A549 (cell line): Measurements from ENCODE around the gene DNAH1. TPM values are rescaled to one million over a fixed set of nuclear protein-coding genes. Genes with fewer than 3 reads are reported as not detected.

ENCODE experiments used
- ATAC-seq, 2 experiments: fragments of 200-7000 bp in 1 of 2; fragments of >200 bp in 1 of 2; cut with Nextera tagmentation in 1 of 2; cut with Tn5 transposase in 1 of 2; 3 replicates each; pipeline versions ENCODE4 v1.8.0 to v1.9.1; 2018 to 2020; ENCODE audit warnings: mild to moderate bottlenecking in 1 of 2, moderate library complexity in 1 of 2
- CTCF ChIA-PET: fragments of 300-600 bp; sonication (Branson Sonifier 250); formaldehyde crosslinking; extraction: SDS; loops from one replicate; lab custom pipeline; 2021; ENCODE audit warnings: antibody characterized with exemption, inconsistent platforms; lab: Yijun Ruan, JAX
- POLR2A ChIA-PET: fragments of 350-600 bp; formaldehyde crosslinking; extraction: SDS; loops from one replicate; lab custom pipeline; 2021; ENCODE audit warnings: antibody characterized with exemption, inconsistent platforms; lab: Yijun Ruan, JAX
- DNase-seq, 2 experiments: peaks; one replicate each; pipeline versions ENCODE4 v3.0.0 to v3.0.0-alpha.2; 2011 to 2016; ENCODE audit warnings: low read depth in 1 of 2, low spot score in 1 of 2
- FAIRE-seq: peaks from 2 replicates; lab custom pipeline; 2011; peaks lifted over from hg19 to GRCh38; lab: Jason Lieb, UNC
- H3K27ac ChIP-seq, 2 experiments: fragments of >200 bp; sonication (Bioruptor Twin); formaldehyde crosslinking; 3 replicates each; pipeline ENCODE4 v1.5.1; 2016 to 2017
- H3K4me1 ChIP-seq: fragments of >200 bp; sonication (Bioruptor Twin); formaldehyde crosslinking; 3 replicates; pipeline ENCODE4 v1.6.1; 2016
- H3K4me2 ChIP-seq: fragments of >200 bp; sonication (Bioruptor Twin); formaldehyde crosslinking; 3 replicates; pipeline ENCODE4 v1.6.1; 2016
- H3K4me3 ChIP-seq: fragments of >200 bp; sonication (Bioruptor Twin); formaldehyde crosslinking; 3 replicates; pipeline ENCODE4 v1.5.1; 2016
- H3K9me3 ChIP-seq: fragments of >200 bp; sonication (Bioruptor Twin); formaldehyde crosslinking; 3 replicates; pipeline ENCODE4 v1.6.1; 2016
- CBX2 ChIP-seq: fragments of 200-600 bp; sonication (generic); IDR thresholded peaks from 2 replicates; pipeline ENCODE4 v1.6.1; 2016; ENCODE audit warnings: low read depth, mild to moderate bottlenecking, borderline replicate concordance
- CHD2 ChIP-seq: fragments of 150-350 bp; IDR thresholded peaks from 2 replicates; pipeline ENCODE4 v1.6.1; 2014; ENCODE audit warnings: low read length; ENCODE audit not compliant: partially characterized antibody
- CHD4 ChIP-seq: fragments of 200-600 bp; sonication (generic); IDR thresholded peaks from 2 replicates; pipeline ENCODE4 v1.6.1; 2016; ENCODE audit warnings: antibody characterized with exemption, mild to moderate bottlenecking, borderline replicate concordance
- CTCF ChIP-seq: fragments of >200 bp; sonication (Bioruptor Twin); formaldehyde crosslinking; IDR thresholded peaks from 3 replicates; pipeline ENCODE4 v1.5.1; 2016
- EP300 ChIP-seq, 2 experiments: fragments of >200 bp; sonication (Bioruptor Twin); formaldehyde crosslinking; IDR thresholded peaks; 2 replicates in 1 of 2; 3 replicates in 1 of 2; pipeline ENCODE4 v1.6.1; 2016 to 2017
- ESRRA ChIP-seq: fragments of 150-350 bp; IDR thresholded peaks from 2 replicates; pipeline ENCODE4 v1.6.1; 2014; ENCODE audit warnings: mild to moderate bottlenecking, low read length, borderline replicate concordance
- FOSB ChIP-seq: fragments of 250-450 bp; sonication (Bioruptor Pico); IDR thresholded peaks from 2 replicates; pipeline ENCODE4 v1.5.0; 2020; ENCODE audit warnings: mild to moderate bottlenecking, moderate library complexity
- HEYL ChIP-seq: fragments of 250-450 bp; sonication (Bioruptor Pico); IDR thresholded peaks from 2 replicates; pipeline ENCODE4 v1.8.0; 2021; ENCODE audit warnings: mild to moderate bottlenecking, moderate library complexity
- HOXB13 ChIP-seq: fragments of 250-450 bp; sonication (Bioruptor Pico); IDR thresholded peaks from 2 replicates; pipeline ENCODE4 v1.5.0; 2020; ENCODE audit warnings: low read depth, mild to moderate bottlenecking, moderate library complexity
- HOXB5 ChIP-seq: fragments of 250-450 bp; sonication (Bioruptor Pico); IDR thresholded peaks from 2 replicates; pipeline ENCODE4 v1.5.0; 2020; ENCODE audit warnings: mild to moderate bottlenecking, moderate library complexity
- JUNB ChIP-seq: fragments of >200 bp; sonication (Bioruptor Twin); formaldehyde crosslinking; IDR thresholded peaks from 2 replicates; pipeline ENCODE4 v1.6.1; 2016
- KDM5A ChIP-seq: fragments of 200-600 bp; sonication (generic); IDR thresholded peaks from 2 replicates; pipeline ENCODE4 v1.6.1; 2016; ENCODE audit warnings: antibody characterized with exemption, mild to moderate bottlenecking
- MAFK ChIP-seq: fragments of 450-650 bp; IDR thresholded peaks from 2 replicates; pipeline ENCODE4 v1.6.1; 2014; ENCODE audit not compliant: partially characterized antibody
- MAZ ChIP-seq: fragments of 150-350 bp; IDR thresholded peaks from 2 replicates; pipeline ENCODE4 v1.6.1; 2014; ENCODE audit warnings: antibody characterized with exemption, low read depth, low read length, borderline replicate concordance
- PHF8 ChIP-seq: fragments of 200-600 bp; sonication (generic); IDR thresholded peaks from 2 replicates; pipeline ENCODE4 v1.6.1; 2016; ENCODE audit warnings: low read depth, mild to moderate bottlenecking, antibody characterized with exemption, moderate library complexity, borderline replicate concordance
- RFX5 ChIP-seq: fragments of 450-650 bp; IDR thresholded peaks from 2 replicates; pipeline ENCODE4 v1.7.1; 2014; ENCODE audit warnings: antibody characterized with exemption, mild to moderate bottlenecking, moderate library complexity
- TFCP2L1 ChIP-seq: fragments of 250-450 bp; sonication (Bioruptor Pico); IDR thresholded peaks from 2 replicates; pipeline ENCODE4 v1.5.0; 2021; ENCODE audit warnings: mild to moderate bottlenecking
- WGBS: methylation state at CpG from one replicate; pipeline ENCODE4 v1.1.6; 2017; ENCODE audit errors: missing lambda C conversion rate; 5-methylcytosine and 5-hydroxymethylcytosine counted together
- polyA plus RNA-seq, 4 experiments: library from polyadenylated mRNA; depleted of rRNA in 3 of 4; stranded (reverse); fragments of >200 nt; fragmentation: RNase III in 1 of 4; extraction: RNeasy Plus Mini Kit Qiagen cat#74134 plus additional on column Dnase treatment in 1 of 4; gene quantifications; 2 replicates in 3 of 4; 3 replicates in 1 of 4; pipeline ENCODE4 v1.2.3, GENCODE V29; 2011 to 2017
- TF ChIP-seq, protein P1 (sequence below): fragments of >200 bp; sonication (Bioruptor Twin); formaldehyde crosslinking; IDR thresholded peaks from 3 replicates; pipeline ENCODE4 v1.6.1; 2016
- TF ChIP-seq, protein P2 (sequence below): fragments of >200 bp; sonication (Bioruptor Twin); formaldehyde crosslinking; IDR thresholded peaks from 2 replicates; pipeline ENCODE4 v1.6.1; 2016
- TF ChIP-seq, protein P3 (sequence below): IDR thresholded peaks from 2 replicates; pipeline ENCODE4 v1.6.1; 2012; ENCODE audit warnings: low read depth, borderline replicate concordance

Gene DNAH1
- polyA plus RNA-seq, 2 of the 4 experiments (the other 2 are of a cell fraction), result 0.65 to 1.6 TPM

DNA sequence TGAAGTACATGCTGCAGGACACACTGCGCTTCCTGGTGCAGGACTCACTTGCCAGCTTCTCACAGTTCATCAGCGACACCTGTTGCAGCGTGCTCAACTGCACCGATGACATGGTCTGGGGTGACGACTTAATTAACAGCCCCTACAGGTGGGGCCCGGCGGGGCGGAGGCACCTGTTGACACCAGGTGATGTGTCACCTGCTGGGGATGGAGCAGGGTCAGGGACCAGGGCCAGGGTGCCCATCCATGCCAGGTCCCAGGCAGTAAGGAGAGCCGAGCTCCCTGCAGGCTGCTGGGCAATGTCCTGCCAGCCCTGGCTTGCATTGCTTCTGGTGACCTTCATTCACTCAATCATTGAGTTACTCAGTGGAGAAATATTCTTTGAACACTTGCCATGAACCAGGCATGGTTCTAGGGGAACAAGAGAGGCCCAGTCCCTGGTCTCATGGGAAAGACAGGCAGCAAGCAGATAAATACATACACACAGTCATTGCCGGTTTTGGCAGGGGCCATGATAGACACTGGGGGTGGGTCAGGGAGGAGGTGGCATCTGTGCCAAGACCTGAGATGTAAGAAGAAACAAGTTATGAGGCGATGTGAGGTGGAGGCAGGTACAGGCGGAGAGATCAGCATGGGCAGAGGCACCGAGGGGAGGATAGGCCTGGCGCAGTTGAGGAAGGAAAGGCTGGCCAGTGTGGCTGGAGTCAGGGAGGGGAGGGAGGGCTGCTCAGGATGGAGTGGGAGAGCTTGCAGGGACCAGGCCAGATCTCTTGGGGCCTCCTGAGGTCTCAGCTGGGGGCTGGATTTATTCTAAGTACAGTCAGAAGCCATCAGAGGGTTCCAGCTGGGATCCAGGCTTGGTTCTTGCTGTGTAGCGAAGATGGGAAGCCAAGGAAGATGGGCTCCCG lies 30.8 kb downstream of the DNAH1 start:
- CTCF ChIA-PET, result interaction anchor here (0.9 to 7.0 kb wide), 5 partner anchors 7 to 345 kb away, joined by 3 to 46 read pairs (median 3); no protein-coding TSS in a partner anchor
- DNase-seq (no peak), FAIRE-seq (no peak), ATAC-seq (no peak)
- TF ChIP-seq FOSB (CRISPR knock-in tag), result no peak
- TF ChIP-seq CHD2, result no peak
- no peak for TF ChIP-seq PHF8
- TF ChIP-seq CBX2, result no peak
- TF ChIP-seq, protein P1, sequence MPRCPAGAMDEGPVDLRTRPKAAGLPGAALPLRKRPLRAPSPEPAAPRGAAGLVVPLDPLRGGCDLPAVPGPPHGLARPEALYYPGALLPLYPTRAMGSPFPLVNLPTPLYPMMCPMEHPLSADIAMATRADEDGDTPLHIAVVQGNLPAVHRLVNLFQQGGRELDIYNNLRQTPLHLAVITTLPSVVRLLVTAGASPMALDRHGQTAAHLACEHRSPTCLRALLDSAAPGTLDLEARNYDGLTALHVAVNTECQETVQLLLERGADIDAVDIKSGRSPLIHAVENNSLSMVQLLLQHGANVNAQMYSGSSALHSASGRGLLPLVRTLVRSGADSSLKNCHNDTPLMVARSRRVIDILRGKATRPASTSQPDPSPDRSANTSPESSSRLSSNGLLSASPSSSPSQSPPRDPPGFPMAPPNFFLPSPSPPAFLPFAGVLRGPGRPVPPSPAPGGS, result no peak
- no peak for TF ChIP-seq CTCF
- TF ChIP-seq MAFK, result no peak
- TF ChIP-seq KDM5A, result no peak
- TF ChIP-seq MAZ, result no peak
- no peak for TF ChIP-seq HEYL
- TF ChIP-seq HOXB5 (CRISPR knock-in tag), result no peak
- no peak for TF ChIP-seq HOXB13 (CRISPR knock-in tag)
- H3K27ac ChIP-seq, result no peak overlapping the region
- no peak overlapping the region for H3K4me2 ChIP-seq
- 83% methylated on average over 7 of the region's 16 CpGs for WGBS
- no peak overlapping the region for H3K4me3 ChIP-seq
- no peaks in the 10 kb centered on the region for H3K9me3 ChIP-seq
- POLR2A ChIA-PET, result no interaction called here
- H3K4me1 ChIP-seq, result no peaks in the 10 kb centered on the region

DNA sequence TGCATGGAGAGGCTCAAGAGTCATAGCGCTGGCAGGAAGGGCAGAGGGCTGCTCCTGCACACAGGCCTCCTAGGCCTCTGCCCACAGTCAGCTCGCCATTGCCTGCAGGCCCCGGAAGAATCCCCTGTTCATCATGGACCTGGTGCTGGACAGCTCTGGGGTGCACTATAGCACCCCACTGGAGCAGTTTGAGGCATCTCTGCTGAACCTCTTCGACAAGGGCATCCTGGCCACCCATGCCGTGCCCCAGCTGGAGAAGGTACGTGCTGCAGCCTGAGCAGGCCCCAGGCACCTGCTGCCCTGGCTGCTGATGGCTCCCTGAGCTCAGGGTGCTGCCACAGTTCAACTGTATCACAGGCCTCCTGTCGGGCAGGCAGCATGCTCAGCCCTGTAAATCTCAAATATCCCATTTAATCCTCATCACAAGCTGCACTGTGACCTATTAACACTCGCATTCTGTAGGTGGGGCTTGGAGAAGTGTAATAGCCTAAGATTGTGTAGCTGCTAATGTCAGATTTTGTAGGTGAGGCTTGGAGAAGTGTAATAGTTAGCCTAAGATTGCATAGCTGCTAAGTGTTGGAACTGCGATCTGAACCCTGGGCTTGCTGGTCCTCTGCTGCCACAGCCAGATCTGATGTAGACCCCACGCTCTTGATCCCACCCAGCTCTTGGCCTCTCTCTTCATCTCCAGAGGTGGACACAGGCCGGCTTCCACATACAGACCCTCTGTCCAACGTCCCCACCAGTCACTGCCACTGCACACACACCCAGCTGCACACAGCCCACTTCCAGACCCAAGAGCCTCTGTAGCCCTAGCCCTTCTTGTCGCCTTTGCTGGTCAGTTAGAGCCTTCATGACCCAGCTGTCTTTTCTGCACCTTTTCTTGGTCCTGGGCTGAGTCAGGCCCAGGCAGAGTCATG lies 31.9 kb downstream of the DNAH1 start:
- FAIRE-seq (no peak), ATAC-seq (no peak; a peak in 2 of 6 replicates), DNase-seq (no peak)
- no peaks in the 10 kb centered on the region for H3K4me1 ChIP-seq
- POLR2A ChIA-PET, result no interaction called here
- H3K4me3 ChIP-seq, result no peak overlapping the region
- H3K9me3 ChIP-seq, result no peaks in the 10 kb centered on the region
- H3K27ac ChIP-seq, result no peak overlapping the region
- 70% methylated on average over 7 of the region's 13 CpGs for WGBS
- CTCF ChIA-PET, result interaction anchor here (1.3 to 7.0 kb wide), 3 partner anchors 8 to 116 kb away, joined by 3 to 46 read pairs (median 3); no protein-coding TSS in a partner anchor
- no peak for TF ChIP-seq ESRRA
- no peak for TF ChIP-seq CHD4
- TF ChIP-seq TFCP2L1 (CRISPR knock-in tag), result no peak
- TF ChIP-seq HEYL, result no peak
- TF ChIP-seq, protein P2, sequence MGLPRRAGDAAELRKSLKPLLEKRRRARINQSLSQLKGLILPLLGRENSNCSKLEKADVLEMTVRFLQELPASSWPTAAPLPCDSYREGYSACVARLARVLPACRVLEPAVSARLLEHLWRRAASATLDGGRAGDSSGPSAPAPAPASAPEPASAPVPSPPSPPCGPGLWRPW, result no peak
- no peak for TF ChIP-seq EP300 (IDR thresholded peaks at IDR 0.05)
- TF ChIP-seq, protein P3, sequence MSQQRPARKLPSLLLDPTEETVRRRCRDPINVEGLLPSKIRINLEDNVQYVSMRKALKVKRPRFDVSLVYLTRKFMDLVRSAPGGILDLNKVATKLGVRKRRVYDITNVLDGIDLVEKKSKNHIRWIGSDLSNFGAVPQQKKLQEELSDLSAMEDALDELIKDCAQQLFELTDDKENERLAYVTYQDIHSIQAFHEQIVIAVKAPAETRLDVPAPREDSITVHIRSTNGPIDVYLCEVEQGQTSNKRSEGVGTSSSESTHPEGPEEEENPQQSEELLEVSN, result no peak
- no peak for TF ChIP-seq JUNB
- no peak for TF ChIP-seq RFX5
- no peak overlapping the region for H3K4me2 ChIP-seq
